ENCODE results near the gene CHDH. TPM values are rescaled to one million over a fixed set of nuclear protein-coding genes. Genes with fewer than 3 reads are reported as not detected.

Gene CHDH
- total RNA-seq, 3 donors from 2014 or later, result 16.5 to 24.1 (median 22.1) TPM

DNA sequence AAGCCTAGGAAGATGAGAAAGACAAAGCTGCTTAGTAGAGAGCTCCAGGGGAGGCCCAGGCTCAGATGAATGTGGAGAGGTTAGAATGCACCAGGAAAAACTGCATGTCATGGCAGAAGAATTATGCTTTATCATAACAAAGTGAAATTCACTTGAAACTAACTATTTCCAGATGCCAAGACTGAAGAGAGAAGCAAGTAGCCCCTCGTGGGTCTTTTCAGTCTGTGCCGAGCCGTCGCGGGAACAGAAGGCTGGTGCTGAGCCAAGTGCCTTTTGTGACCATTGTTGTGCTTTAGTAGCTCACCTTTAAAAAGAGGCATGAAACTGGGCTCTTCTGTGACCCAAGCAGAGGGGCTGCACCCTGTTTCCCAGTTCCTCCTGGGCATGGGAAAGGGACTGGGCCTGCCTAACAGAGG lies 73.2 kb downstream of the CHDH start:
- H3K9me3 ChIP-seq, result no peaks in the 10 kb centered on the region
- H3K36me3 ChIP-seq (ENCODE audit: low read depth), result no peaks in the 10 kb centered on the region
- no peaks in the 10 kb centered on the region for H3K4me1 ChIP-seq (ENCODE audit: low read depth)
- ATAC-seq (no peak), DNase-seq (no peak)
- TF ChIP-seq, protein P1, sequence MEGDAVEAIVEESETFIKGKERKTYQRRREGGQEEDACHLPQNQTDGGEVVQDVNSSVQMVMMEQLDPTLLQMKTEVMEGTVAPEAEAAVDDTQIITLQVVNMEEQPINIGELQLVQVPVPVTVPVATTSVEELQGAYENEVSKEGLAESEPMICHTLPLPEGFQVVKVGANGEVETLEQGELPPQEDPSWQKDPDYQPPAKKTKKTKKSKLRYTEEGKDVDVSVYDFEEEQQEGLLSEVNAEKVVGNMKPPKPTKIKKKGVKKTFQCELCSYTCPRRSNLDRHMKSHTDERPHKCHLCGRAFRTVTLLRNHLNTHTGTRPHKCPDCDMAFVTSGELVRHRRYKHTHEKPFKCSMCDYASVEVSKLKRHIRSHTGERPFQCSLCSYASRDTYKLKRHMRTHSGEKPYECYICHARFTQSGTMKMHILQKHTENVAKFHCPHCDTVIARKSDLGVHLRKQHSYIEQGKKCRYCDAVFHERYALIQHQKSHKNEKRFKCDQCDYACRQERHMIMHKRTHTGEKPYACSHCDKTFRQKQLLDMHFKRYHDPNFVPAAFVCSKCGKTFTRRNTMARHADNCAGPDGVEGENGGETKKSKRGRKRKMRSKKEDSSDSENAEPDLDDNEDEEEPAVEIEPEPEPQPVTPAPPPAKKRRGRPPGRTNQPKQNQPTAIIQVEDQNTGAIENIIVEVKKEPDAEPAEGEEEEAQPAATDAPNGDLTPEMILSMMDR (IDR thresholded peaks at IDR 0.05), result no peak
- H3K4me3 ChIP-seq, result no peak overlapping the region
- intact Hi-C loops (cut with DNase I, micrococcal nuclease), result no loop called here

- intact Hi-C loops (cut with DNase I, micrococcal nuclease), result no loop called here
- DNase-seq (no peak), ATAC-seq (no peak)
- TF ChIP-seq, protein P1 (IDR thresholded peaks at IDR 0.05), result no peak
- Histone ChIP-seq H3K9me3 (no peaks in the 10 kb centered on the region), H3K36me3 (ENCODE audit: low read depth) (no peaks in the 10 kb centered on the region), H3K4me1 (ENCODE audit: low read depth) (no peaks in the 10 kb centered on the region), H3K4me3 (no peak overlapping the region)
Measured at GRCh38 chr3:53772562-53772961, 73.7 kb downstream of the CHDH start.

GRCh38 chr3:53768478-53769459 lies 77.5 kb downstream of the CHDH start:
- intact Hi-C loops (cut with DNase I, micrococcal nuclease), result no loop called here
- Histone ChIP-seq H3K4me3 (no peak overlapping the region), H3K36me3 (ENCODE audit: low read depth) (no peaks in the 10 kb centered on the region), H3K4me1 (ENCODE audit: low read depth) (no peaks in the 10 kb centered on the region), H3K9me3 (no peaks in the 10 kb centered on the region)
- ATAC-seq (no peak), DNase-seq (no peak)
- TF ChIP-seq, protein P1 (IDR thresholded peaks at IDR 0.05), result no peak

- Histone ChIP-seq H3K9me3 (no peaks in the 10 kb centered on the region), H3K4me1 (ENCODE audit: low read depth) (no peaks in the 10 kb centered on the region), H3K36me3 (ENCODE audit: low read depth) (no peaks in the 10 kb centered on the region), H3K4me3 (no peak overlapping the region)
- intact Hi-C loops (cut with DNase I, micrococcal nuclease), result no loop called here
- DNase-seq (no peak), ATAC-seq (no peak)
- TF ChIP-seq, protein P1 (IDR thresholded peaks at IDR 0.05), result no peak
Measured at GRCh38 chr3:53766706-53767105, 79.5 kb downstream of the CHDH start.

DNA sequence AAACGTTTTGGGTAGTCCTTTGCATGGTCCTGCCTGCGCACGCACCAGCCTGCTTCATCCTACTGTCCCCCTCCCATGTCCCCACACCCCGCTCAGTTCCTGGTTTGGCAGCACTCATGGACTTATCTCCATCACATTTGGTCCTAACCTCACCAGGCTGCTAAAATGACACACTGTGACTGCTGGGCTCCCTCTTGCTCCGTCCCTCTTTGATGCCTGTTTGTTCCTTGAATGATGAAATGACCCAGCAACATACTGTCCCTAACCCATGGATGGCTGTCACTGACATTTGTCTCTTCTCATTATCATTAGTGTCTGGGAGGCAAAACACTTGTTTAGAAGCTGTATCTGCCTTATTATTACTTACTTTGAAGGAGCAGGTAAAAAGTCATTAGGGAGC lies 80.5 kb downstream of the CHDH start:
- DNase-seq (no peak), ATAC-seq (no peak)
- H3K9me3 ChIP-seq, result no peaks in the 10 kb centered on the region
- intact Hi-C loops (cut with DNase I, micrococcal nuclease), result no loop called here
- no peak overlapping the region for H3K4me3 ChIP-seq
- no peaks in the 10 kb centered on the region for H3K36me3 ChIP-seq (ENCODE audit: low read depth)
- TF ChIP-seq, protein P1 (IDR thresholded peaks at IDR 0.05), result no peak
- no peaks in the 10 kb centered on the region for H3K4me1 ChIP-seq (ENCODE audit: low read depth)

Measured in mucosa of descending colon (tissue), 3 donors.